MM.1S (cell line): ENCODE measurements around the gene IQUB.

Source experiments
- EZH2 ChIP-seq: fragments of 300-600 bp; sonication (generic); optimal IDR thresholded peaks from 2 replicates; pipeline ENCODE3; 2017; ENCODE audit warnings: low read depth, mild to moderate bottlenecking, antibody characterized with exemption, low read length, mixed read lengths
- EZH2phosphoT487 ChIP-seq: fragments of 300-600 bp; sonication (generic); IDR thresholded peaks from 2 replicates; pipeline ENCODE4 v1.6.1; 2018; ENCODE audit warnings: antibody characterized with exemption, low read length
- TF ChIP-seq, protein P1 (sequence below): fragments of 300-600 bp; sonication (generic); IDR thresholded peaks from 2 replicates; pipeline ENCODE4 v1.5.1; 2016; ENCODE audit warnings: antibody characterized with exemption, low read length, mixed read lengths

GRCh38 chr7:123538189-123538714 is 3.9 kb upstream of the IQUB start:
- TF ChIP-seq, protein P1, sequence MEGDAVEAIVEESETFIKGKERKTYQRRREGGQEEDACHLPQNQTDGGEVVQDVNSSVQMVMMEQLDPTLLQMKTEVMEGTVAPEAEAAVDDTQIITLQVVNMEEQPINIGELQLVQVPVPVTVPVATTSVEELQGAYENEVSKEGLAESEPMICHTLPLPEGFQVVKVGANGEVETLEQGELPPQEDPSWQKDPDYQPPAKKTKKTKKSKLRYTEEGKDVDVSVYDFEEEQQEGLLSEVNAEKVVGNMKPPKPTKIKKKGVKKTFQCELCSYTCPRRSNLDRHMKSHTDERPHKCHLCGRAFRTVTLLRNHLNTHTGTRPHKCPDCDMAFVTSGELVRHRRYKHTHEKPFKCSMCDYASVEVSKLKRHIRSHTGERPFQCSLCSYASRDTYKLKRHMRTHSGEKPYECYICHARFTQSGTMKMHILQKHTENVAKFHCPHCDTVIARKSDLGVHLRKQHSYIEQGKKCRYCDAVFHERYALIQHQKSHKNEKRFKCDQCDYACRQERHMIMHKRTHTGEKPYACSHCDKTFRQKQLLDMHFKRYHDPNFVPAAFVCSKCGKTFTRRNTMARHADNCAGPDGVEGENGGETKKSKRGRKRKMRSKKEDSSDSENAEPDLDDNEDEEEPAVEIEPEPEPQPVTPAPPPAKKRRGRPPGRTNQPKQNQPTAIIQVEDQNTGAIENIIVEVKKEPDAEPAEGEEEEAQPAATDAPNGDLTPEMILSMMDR: no peak
- no peak for TF ChIP-seq EZH2
- TF ChIP-seq EZH2phosphoT487: no peak
